Neutrophil (primary cell): ENCODE measurements around the gene PCNX1.

Experiments used
- H3K27ac ChIP-seq: fragments of 200-600 bp; sonication (generic); 2 replicates; pipeline ENCODE4 v1.5.1; 2016; ENCODE audit warnings: mild to moderate bottlenecking, moderate library complexity
- H3K27me3 ChIP-seq: fragments of 200-600 bp; sonication (generic); 2 replicates; pipeline ENCODE4 v1.6.0; 2016; ENCODE audit warnings: mild to moderate bottlenecking
- H3K36me3 ChIP-seq: fragments of 200-600 bp; sonication (generic); 2 replicates; pipeline ENCODE4 v1.5.1; 2017
- H3K4me1 ChIP-seq, 2 experiments: fragments of 200-600 bp in 1 of 2; sonication (generic) in 1 of 2; 1 replicate in 1 of 2; 2 replicates in 1 of 2; pipeline versions ENCODE4 v1.5.1 to v1.6.1; 2013 to 2016; ENCODE audit warnings: low read depth in 1 of 2, low read length in 1 of 2, mild to moderate bottlenecking in 1 of 2, moderate library complexity in 1 of 2; ENCODE audit not compliant: control insufficient read depth in 1 of 2, insufficient read depth in 1 of 2
- H3K4me3 ChIP-seq, 2 experiments: fragments of 200-600 bp in 1 of 2; sonication (generic) in 1 of 2; 1 replicate in 1 of 2; 2 replicates in 1 of 2; pipeline ENCODE4 v1.5.1; 2013 to 2016; ENCODE audit warnings: low read depth in 1 of 2, low read length in 1 of 2, mild to moderate bottlenecking in 1 of 2, moderate library complexity in 1 of 2
- H3K9me3 ChIP-seq: fragments of 200-600 bp; sonication (generic); 2 replicates; pipeline ENCODE4 v1.5.1; 2016
- TF ChIP-seq, protein P1 (sequence below): fragments of 200-600 bp; sonication (generic); IDR thresholded peaks from 2 replicates; pipeline ENCODE4 v1.5.1; 2016; ENCODE audit warnings: antibody characterized with exemption

PCNX1 gene

DNA sequence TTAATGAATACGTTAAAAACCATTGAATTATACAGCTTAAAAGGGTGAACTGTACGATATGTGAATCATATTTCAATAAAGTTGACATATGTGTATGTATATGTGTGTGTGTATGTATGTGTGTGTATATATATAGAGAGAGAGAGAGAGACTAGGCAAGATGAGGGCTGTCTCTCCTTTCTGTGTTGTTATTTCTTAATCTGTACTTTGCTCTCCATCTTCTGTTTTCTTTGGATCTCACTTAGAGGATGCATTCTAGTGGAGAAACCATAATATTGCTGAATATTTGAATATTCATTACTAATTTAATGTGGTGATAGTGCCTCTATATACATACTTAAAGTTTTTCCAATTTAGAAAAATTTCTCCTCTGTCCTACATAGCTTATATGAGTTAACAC lies 50.5 kb downstream of the PCNX1 start:
- TF ChIP-seq, protein P1, sequence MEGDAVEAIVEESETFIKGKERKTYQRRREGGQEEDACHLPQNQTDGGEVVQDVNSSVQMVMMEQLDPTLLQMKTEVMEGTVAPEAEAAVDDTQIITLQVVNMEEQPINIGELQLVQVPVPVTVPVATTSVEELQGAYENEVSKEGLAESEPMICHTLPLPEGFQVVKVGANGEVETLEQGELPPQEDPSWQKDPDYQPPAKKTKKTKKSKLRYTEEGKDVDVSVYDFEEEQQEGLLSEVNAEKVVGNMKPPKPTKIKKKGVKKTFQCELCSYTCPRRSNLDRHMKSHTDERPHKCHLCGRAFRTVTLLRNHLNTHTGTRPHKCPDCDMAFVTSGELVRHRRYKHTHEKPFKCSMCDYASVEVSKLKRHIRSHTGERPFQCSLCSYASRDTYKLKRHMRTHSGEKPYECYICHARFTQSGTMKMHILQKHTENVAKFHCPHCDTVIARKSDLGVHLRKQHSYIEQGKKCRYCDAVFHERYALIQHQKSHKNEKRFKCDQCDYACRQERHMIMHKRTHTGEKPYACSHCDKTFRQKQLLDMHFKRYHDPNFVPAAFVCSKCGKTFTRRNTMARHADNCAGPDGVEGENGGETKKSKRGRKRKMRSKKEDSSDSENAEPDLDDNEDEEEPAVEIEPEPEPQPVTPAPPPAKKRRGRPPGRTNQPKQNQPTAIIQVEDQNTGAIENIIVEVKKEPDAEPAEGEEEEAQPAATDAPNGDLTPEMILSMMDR, result no peak
- Histone ChIP-seq H3K9me3 (no peaks in the 10 kb centered on the region), H3K27ac (no peak overlapping the region), H3K27me3 (no peaks in the 10 kb centered on the region), H3K4me1 (no peaks in the 10 kb centered on the region), H3K36me3 (peaks cover 37% of the 10 kb centered on the region), H3K4me3 (no peak overlapping the region)

DNA sequence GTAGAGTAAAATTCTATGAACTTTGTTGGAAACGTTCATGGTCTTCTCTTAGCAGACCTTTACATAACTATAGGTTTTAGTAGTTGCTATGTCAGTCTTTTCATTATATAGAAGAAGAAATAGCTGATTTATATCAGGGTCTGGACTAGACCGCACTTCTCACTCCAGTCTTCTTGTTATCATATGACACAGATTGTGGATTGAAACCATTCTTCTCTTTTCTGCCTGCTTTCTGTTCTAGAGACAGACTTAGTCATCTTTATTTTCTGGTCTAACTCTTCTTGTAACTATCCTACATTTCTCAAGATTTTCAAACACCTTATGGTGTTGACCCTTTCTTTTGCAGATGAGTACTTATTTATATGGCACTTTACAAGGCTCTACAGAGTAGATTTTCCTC lies 55.7 kb downstream of the PCNX1 start:
- no peak overlapping the region for H3K4me3 ChIP-seq
- TF ChIP-seq, protein P1, result no peak
- no peaks in the 10 kb centered on the region for H3K9me3 ChIP-seq
- no peaks in the 10 kb centered on the region for H3K27me3 ChIP-seq
- peaks cover 5 to 12% of the 10 kb centered on the region in 2 experiments for H3K4me1 ChIP-seq
- no peak overlapping the region for H3K27ac ChIP-seq
- H3K36me3 ChIP-seq, result peaks cover 57% of the 10 kb centered on the region

DNA sequence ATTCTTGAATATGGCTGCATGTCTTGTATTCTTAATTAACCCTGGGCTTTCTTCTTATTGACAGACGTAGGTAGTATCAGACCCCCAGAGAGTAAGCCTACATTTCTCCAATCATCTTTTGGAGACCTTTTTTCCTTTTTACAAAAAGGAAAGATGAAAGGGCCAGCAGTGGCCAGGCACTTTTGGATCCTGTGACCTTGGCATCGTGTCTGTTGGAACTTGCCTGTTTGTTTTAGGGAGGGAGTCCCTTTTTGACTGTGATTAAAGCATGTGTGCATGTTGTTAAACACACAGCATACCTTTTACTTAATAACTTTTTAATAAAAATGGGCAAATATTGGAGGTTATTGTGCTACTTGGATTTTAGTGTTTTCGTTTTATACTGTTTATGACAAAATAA lies 57.2 kb downstream of the PCNX1 start:
- Histone ChIP-seq H3K27me3 (no peaks in the 10 kb centered on the region), H3K4me1 (peaks cover 6 to 27% of the 10 kb centered on the region in 2 experiments), H3K4me3 (no peak overlapping the region), H3K27ac (no peak overlapping the region), H3K36me3 (peaks cover 64% of the 10 kb centered on the region), H3K9me3 (no peaks in the 10 kb centered on the region)
- TF ChIP-seq, protein P1, result no peak

DNA sequence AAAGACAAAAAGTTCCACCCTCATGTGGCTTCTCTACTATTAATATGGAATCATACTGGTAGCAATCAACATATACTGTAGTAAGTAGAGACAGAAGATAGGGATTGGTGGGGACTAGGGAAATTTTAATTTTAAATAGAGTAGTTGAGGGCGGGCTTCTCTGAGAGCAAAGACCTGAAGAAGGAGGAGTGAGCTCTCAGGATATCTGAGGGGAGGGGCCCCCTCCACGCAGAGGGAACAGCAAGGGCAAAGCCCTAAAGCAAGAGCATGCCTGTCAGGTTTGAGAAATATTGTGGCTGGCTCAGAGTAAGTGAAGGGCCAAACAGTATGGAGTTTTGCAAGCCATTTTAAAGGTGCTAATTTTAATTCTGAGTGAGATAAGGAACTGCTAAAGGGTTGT lies 64.3 kb downstream of the PCNX1 start:
- no peak overlapping the region for H3K4me3 ChIP-seq
- no peaks in the 10 kb centered on the region for H3K27me3 ChIP-seq
- H3K4me1 ChIP-seq, result peaks cover 20 to 41% of the 10 kb centered on the region in 2 experiments
- peaks cover 69% of the 10 kb centered on the region for H3K36me3 ChIP-seq
- peak overlapping the region; percentile 52 for H3K27ac ChIP-seq
- no peaks in the 10 kb centered on the region for H3K9me3 ChIP-seq
- TF ChIP-seq, protein P1, result no peak

DNA sequence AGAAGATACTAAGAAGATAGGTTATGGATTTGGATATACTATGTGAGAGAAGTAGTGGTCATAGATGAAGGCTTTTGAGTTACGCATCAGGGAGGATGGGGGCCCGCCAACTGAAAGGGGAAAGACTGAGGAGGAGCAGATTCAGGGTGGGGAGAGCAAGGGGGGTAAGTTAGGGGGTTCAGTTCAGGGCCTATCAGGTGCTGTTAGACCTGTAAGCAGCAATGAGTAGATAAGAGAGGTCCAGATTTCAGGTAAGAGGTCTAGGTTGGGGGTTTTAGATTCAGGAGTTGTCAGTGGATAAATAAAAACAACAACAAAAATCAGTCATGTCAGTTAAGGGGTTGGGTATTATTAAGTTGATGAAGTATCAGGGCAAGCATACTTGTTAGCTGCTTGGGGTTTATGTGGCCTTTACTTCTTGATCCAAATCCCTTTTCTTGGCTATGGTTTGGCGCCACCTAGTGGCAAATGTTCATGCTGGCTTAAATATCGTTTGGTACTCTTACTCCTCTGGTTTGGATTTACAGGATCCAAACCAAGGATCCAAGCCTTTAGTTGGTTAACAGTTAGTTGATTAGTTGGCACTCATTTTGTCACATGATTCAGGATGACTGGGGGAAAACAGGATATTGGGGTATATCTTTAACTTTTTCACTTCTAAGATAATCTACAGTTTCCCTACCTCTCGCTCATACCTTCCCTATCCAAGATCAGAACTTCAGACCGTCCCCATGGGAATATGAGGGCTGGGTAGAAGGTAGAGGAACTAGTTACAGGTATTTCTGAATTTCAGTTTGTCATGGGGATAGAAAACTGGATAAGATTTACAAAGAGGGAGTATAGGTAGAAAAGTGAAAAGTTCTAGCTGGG lies 65.1 kb downstream of the PCNX1 start:
- peaks cover 77% of the 10 kb centered on the region for H3K36me3 ChIP-seq
- H3K27ac ChIP-seq, result peak overlapping the region; percentile 52
- TF ChIP-seq, protein P1, result peak; percentile 74
- H3K4me1 ChIP-seq, result peaks cover 20 to 35% of the 10 kb centered on the region in 2 experiments
- H3K9me3 ChIP-seq, result no peaks in the 10 kb centered on the region
- no peak overlapping the region for H3K4me3 ChIP-seq
- H3K27me3 ChIP-seq, result no peaks in the 10 kb centered on the region
